ENCODE results near the gene WSCD2. TPM values are rescaled to one million over a fixed set of nuclear protein-coding genes. Genes with fewer than 3 reads are reported as not detected.

WSCD2 gene
- total and polyA plus RNA-seq, 2 donors (not counting 1 experiment from before 2014, with no cell fraction given), result 1.1 to 5.9 TPM

DNA sequence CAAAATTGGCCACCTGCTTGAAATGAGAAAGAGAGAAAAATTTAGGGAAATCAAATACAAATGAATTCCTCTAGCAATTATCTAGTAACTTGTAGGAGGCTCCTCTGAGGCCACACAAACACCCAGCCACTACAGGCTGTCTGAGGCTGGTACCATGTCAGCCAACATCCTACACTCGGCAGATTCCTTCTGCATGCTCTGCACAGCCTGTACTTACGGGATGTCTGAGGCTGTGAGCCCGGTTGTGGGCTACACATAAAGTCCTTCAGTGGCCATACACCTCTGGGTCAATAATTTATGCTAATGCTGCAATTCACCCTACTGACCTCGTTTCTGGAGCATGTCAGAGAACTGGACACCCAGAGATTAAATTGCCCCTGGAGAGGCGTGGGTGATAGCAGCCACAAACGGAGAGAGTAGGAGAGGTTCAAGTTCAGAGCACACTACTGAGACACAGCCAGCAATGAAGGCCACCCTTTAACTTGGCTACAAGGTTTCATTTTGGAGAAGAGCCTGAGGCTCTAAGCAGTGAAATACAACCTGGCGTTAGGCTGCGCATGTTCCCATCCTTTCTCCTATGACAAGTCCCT, 28.9 kb downstream of the WSCD2 start:
- intact Hi-C loops (cut with micrococcal nuclease), result no loop called here
- ATAC-seq (ENCODE audit: low read depth) (no peak), DNase-seq (no peak)
- Mint-ChIP-seq H3K4me1 (no peaks in the 10 kb centered on the region), H3K4me3 (no peak overlapping the region), H3K27ac (no peak overlapping the region), H3K27me3 (peaks cover 21% of the 10 kb centered on the region), H3K9me3 (ENCODE audit: insufficient read depth) (no peaks in the 10 kb centered on the region)
- Histone ChIP-seq H3K9me3 (ENCODE audit: control extremely low read depth in 1 of 3, control insufficient read depth in 2 of 3, insufficient read depth in 1 of 3, low read length in 2 of 3) (peaks cover 0 to 3% (median 0%) of the 10 kb centered on the region in 3 donors), H3K79me2 (ENCODE audit: control insufficient read depth, insufficient read depth, low read length) (no peaks in the 10 kb centered on the region), H3K27me3 (replicated peaks in 1 of 4; ENCODE audit: control extremely low read depth in 1 of 4, control insufficient read depth in 3 of 4, insufficient read depth in 4 of 4, low read length in 3 of 4) (no peaks in the 10 kb centered on the region), H4K20me1 (ENCODE audit: control insufficient read depth, insufficient read depth, low read length, poor library complexity, severe bottlenecking) (no peaks in the 10 kb centered on the region), H2AFZ (ENCODE audit: insufficient read depth, low read depth, low read length, poor library complexity, severe bottlenecking) (no peak overlapping the region), H3K4me2 (replicated peaks; ENCODE audit: low read depth, low read length, poor library complexity, severe bottlenecking) (no peak overlapping the region), H3K4me3 (ENCODE audit: control extremely low read depth in 1 of 5, extremely low read depth in 1 of 5, insufficient read depth in 1 of 5, low read depth in 2 of 5, low read length in 4 of 5) (no peak overlapping the region), H3K27ac (ENCODE audit: low read length in 2 of 2) (no peak overlapping the region), H3K9ac (ENCODE audit: low read length) (no peak overlapping the region), H3K4me1 (ENCODE audit: control insufficient read depth in 2 of 2, insufficient read depth in 2 of 2, low read length in 2 of 2) (no peaks in the 10 kb centered on the region), H3K36me3 (replicated peaks in 1 of 2; ENCODE audit: control extremely low read depth in 1 of 2, control insufficient read depth in 1 of 2, extremely low read depth in 1 of 2, insufficient read depth in 2 of 2, low read length in 1 of 2) (no peaks in the 10 kb centered on the region)
- 81% methylated on average over 8 of the region's 8 CpGs for WGBS (ENCODE audit: insufficient coverage)
- no peak for TF ChIP-seq EZH2 (IDR thresholded peaks at IDR 0.05; ENCODE audit: borderline replicate concordance, insufficient read depth, low read depth, low read length, poor library complexity, severe bottlenecking)
- TF ChIP-seq, protein P1, sequence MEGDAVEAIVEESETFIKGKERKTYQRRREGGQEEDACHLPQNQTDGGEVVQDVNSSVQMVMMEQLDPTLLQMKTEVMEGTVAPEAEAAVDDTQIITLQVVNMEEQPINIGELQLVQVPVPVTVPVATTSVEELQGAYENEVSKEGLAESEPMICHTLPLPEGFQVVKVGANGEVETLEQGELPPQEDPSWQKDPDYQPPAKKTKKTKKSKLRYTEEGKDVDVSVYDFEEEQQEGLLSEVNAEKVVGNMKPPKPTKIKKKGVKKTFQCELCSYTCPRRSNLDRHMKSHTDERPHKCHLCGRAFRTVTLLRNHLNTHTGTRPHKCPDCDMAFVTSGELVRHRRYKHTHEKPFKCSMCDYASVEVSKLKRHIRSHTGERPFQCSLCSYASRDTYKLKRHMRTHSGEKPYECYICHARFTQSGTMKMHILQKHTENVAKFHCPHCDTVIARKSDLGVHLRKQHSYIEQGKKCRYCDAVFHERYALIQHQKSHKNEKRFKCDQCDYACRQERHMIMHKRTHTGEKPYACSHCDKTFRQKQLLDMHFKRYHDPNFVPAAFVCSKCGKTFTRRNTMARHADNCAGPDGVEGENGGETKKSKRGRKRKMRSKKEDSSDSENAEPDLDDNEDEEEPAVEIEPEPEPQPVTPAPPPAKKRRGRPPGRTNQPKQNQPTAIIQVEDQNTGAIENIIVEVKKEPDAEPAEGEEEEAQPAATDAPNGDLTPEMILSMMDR (IDR thresholded peaks at IDR 0.05), result no peak
- POLR2A ChIA-PET, result no interaction called here
- CTCF ChIA-PET, result no interaction called here

DNA sequence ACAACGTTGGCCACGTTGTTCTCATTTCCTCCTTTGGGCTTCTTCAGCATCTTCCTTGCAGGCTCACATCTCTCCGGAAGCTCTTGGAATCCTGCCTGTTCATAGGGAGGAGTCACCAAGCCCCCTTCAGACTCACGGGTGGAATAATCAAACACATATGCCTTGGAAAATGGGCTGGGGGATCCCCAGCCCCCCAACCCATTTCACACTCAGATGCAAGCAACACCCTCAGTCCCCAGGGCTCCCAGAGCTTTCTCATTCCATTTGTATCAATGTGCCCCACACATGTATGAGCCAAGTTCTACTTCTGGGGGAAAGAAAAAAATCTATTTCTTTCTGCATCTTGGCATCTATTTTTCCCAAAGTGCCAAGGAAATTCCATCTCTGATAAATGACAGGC, 33.1 kb downstream of the WSCD2 start:
- H3K27me3 ChIP-seq (replicated peaks in 1 of 4; ENCODE audit: control extremely low read depth in 1 of 4, control insufficient read depth in 3 of 4, insufficient read depth in 4 of 4, low read length in 3 of 4), result no peaks in the 10 kb centered on the region
- Mint-ChIP-seq H3K27ac (no peak overlapping the region), H3K4me1 (no peaks in the 10 kb centered on the region), H3K4me3 (no peak overlapping the region), H3K9me3 (ENCODE audit: insufficient read depth) (no peaks in the 10 kb centered on the region), H3K27me3 (peaks cover 18% of the 10 kb centered on the region)
- H3K27ac ChIP-seq (ENCODE audit: low read length in 2 of 2), result no peak overlapping the region
- WGBS (ENCODE audit: insufficient coverage), result 68% methylated on average over 4 of the region's 4 CpGs
- no peaks in the 10 kb centered on the region for H4K20me1 ChIP-seq (ENCODE audit: control insufficient read depth, insufficient read depth, low read length, poor library complexity, severe bottlenecking)
- H3K4me3 ChIP-seq (ENCODE audit: control extremely low read depth in 1 of 5, extremely low read depth in 1 of 5, insufficient read depth in 1 of 5, low read depth in 2 of 5, low read length in 4 of 5), result no peak overlapping the region
- no peak overlapping the region for H3K9ac ChIP-seq (ENCODE audit: low read length)
- TF ChIP-seq, protein P1 (IDR thresholded peaks at IDR 0.05), result no peak
- TF ChIP-seq EZH2 (IDR thresholded peaks at IDR 0.05; ENCODE audit: borderline replicate concordance, insufficient read depth, low read depth, low read length, poor library complexity, severe bottlenecking), result no peak
- no peaks in the 10 kb centered on the region for H3K9me3 ChIP-seq (ENCODE audit: control extremely low read depth in 1 of 3, control insufficient read depth in 2 of 3, insufficient read depth in 1 of 3, low read length in 2 of 3)
- ATAC-seq (ENCODE audit: low read depth), result no peak
- ChIA-PET CTCF (no interaction called here), POLR2A (no interaction called here)
- no peaks in the 10 kb centered on the region for H3K79me2 ChIP-seq (ENCODE audit: control insufficient read depth, insufficient read depth, low read length)
- no peak overlapping the region for H3K4me2 ChIP-seq (replicated peaks; ENCODE audit: low read depth, low read length, poor library complexity, severe bottlenecking)
- no peaks in the 10 kb centered on the region for H3K36me3 ChIP-seq (replicated peaks in 1 of 2; ENCODE audit: control extremely low read depth in 1 of 2, control insufficient read depth in 1 of 2, extremely low read depth in 1 of 2, insufficient read depth in 2 of 2, low read length in 1 of 2)
- no peak overlapping the region for H2AFZ ChIP-seq (ENCODE audit: insufficient read depth, low read depth, low read length, poor library complexity, severe bottlenecking)
- intact Hi-C loops (cut with micrococcal nuclease), result no loop called here
- DNase-seq, result no peak
- no peaks in the 10 kb centered on the region for H3K4me1 ChIP-seq (ENCODE audit: control insufficient read depth in 2 of 2, insufficient read depth in 2 of 2, low read length in 2 of 2)
